ENCODE results near the gene FRRS1.
A peak's percentile ranks its signal among the peaks of the same experiment; 100 is the strongest.

The FRRS1 gene, protein sequence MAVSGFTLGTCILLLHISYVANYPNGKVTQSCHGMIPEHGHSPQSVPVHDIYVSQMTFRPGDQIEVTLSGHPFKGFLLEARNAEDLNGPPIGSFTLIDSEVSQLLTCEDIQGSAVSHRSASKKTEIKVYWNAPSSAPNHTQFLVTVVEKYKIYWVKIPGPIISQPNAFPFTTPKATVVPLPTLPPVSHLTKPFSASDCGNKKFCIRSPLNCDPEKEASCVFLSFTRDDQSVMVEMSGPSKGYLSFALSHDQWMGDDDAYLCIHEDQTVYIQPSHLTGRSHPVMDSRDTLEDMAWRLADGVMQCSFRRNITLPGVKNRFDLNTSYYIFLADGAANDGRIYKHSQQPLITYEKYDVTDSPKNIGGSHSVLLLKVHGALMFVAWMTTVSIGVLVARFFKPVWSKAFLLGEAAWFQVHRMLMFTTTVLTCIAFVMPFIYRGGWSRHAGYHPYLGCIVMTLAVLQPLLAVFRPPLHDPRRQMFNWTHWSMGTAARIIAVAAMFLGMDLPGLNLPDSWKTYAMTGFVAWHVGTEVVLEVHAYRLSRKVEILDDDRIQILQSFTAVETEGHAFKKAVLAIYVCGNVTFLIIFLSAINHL

DNA sequence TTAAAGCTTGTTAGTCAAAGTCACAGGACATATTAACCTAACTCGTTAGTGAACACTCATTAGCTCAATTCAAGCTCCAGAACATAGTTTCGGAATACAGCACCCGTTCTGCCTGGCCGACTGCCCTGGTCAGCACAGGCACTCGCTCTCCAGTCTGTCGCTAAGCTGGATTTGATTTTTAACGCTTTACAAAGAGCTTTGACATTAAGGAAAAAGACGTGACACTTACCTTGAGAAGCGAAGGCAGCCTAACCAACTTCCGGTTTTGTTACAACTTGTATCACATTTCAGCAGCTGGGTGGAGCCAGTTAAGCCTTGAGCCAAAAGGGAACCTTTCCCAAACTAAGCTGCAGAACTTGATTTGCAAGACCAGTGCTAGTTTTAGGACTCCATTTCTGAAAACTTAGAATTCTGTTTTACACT is at the start of gene FRRS1:
FRRS1 (minus strand) TSS at position 258 of the 423 bp plus-strand sequence. CDS start 17,867 bp downstream, outside the sequence.
- in situ Hi-C loops (cut with HindIII; ENCODE audit: low pct_ligation_motif_present, low sequenced_read_pairs): no loop called here
- Histone ChIP-seq H3K4me3 (ENCODE audit: low read depth, low read length) (peak within 1 kb of the TSS; percentile 67), H3K27me3 (replicated peaks) (no peaks in the 10 kb centered on the region), H3K27ac (no peak within 1 kb of the TSS), H3K36me3 (replicated peaks) (no peaks in the 10 kb centered on the region)
- peak; percentile 53 for DNase-seq
- TF ChIP-seq, protein P1, sequence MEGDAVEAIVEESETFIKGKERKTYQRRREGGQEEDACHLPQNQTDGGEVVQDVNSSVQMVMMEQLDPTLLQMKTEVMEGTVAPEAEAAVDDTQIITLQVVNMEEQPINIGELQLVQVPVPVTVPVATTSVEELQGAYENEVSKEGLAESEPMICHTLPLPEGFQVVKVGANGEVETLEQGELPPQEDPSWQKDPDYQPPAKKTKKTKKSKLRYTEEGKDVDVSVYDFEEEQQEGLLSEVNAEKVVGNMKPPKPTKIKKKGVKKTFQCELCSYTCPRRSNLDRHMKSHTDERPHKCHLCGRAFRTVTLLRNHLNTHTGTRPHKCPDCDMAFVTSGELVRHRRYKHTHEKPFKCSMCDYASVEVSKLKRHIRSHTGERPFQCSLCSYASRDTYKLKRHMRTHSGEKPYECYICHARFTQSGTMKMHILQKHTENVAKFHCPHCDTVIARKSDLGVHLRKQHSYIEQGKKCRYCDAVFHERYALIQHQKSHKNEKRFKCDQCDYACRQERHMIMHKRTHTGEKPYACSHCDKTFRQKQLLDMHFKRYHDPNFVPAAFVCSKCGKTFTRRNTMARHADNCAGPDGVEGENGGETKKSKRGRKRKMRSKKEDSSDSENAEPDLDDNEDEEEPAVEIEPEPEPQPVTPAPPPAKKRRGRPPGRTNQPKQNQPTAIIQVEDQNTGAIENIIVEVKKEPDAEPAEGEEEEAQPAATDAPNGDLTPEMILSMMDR (IDR thresholded peaks at IDR 0.05; ENCODE audit: low read depth, low read length, missing control alignments): no peak

DNA sequence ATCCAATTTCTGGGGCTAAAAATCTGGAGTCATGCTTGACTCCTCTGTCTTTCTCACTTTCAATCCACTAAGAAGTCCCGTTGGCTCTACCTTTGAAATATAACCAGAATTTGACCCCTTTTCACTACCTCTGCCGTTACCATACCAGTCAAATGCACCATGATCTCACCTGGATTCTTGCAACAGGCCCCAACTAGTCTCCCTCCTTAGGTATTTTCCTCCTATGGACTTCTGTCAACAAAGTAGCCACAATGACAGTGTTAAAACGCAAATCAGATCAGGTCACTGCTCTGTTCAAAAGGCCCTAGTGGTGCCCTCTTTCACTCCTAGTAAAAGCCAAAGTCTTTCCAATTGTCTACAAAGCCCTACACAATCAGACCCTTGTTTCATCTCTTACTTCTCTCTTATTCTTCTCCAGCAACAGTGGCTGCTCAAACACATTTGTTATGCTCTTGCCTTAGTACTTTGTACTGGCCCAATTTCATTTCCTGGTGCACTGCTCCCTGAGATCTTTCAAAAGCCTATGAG is 48.0 kb upstream of the FRRS1 start:
- in situ Hi-C loops (cut with HindIII; ENCODE audit: low pct_ligation_motif_present, low sequenced_read_pairs): no loop called here

DNA sequence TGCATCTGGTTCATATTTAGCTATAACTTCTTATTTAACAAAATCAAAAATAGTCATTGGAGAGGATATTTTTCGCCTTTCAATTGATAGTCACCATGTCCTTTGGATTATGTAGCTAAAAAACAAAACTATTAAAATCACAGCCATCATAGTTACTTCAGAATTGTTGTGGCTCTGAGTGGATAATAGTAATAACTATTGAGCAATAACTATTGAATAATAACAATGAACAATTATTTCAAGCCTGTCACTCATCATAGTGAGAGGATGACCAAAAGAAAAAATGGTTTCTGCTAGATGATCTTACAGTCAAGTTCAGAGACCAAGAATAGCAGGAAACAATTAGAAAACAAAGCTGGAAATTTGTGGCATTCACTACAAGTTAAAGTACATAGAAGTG is 45.3 kb upstream of the FRRS1 start:
- H3K36me3 ChIP-seq (replicated peaks): no peaks in the 10 kb centered on the region
- no peak overlapping the region for H3K4me3 ChIP-seq (ENCODE audit: low read depth, low read length)
- H3K27me3 ChIP-seq (replicated peaks): no peaks in the 10 kb centered on the region
- in situ Hi-C loops (cut with HindIII; ENCODE audit: low pct_ligation_motif_present, low sequenced_read_pairs): no loop called here
- H3K27ac ChIP-seq: no peak overlapping the region
- DNase-seq: no peak
- TF ChIP-seq, protein P1 (IDR thresholded peaks at IDR 0.05; ENCODE audit: low read depth, low read length, missing control alignments): no peak

More for the DNA sequence above, 48.0 kb upstream of the FRRS1 start:
- H3K36me3 ChIP-seq (replicated peaks): no peaks in the 10 kb centered on the region
- H3K4me3 ChIP-seq (ENCODE audit: low read depth, low read length): no peak overlapping the region
- no peak overlapping the region for H3K27ac ChIP-seq
- no peaks in the 10 kb centered on the region for H3K27me3 ChIP-seq (replicated peaks)
- TF ChIP-seq, protein P1 (IDR thresholded peaks at IDR 0.05; ENCODE audit: low read depth, low read length, missing control alignments): no peak
- no peak for DNase-seq

DNA sequence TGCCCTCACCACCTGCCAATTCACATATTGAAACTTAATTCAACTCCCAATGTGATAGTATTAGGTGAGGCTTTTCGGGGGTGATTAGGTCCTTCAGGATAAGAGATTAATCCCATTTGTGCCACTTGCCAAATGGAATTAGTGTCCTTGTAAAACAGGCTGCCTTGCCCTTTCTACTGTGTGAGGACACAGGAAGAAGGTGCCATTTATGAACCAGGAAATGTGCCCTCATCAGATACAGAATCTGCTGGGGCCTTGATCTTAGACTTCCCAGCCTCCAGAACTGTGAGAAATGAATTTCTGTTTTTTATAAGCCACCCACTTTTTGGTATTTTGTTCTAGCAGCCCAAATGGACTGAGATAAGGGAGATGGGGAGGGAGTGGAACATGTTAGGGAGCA is 44.6 kb upstream of the FRRS1 start:
- no peaks in the 10 kb centered on the region for H3K27me3 ChIP-seq (replicated peaks)
- H3K27ac ChIP-seq: no peak overlapping the region
- no peak for DNase-seq
- TF ChIP-seq, protein P1 (IDR thresholded peaks at IDR 0.05; ENCODE audit: low read depth, low read length, missing control alignments): no peak
- in situ Hi-C loops (cut with HindIII; ENCODE audit: low pct_ligation_motif_present, low sequenced_read_pairs): no loop called here
- no peak overlapping the region for H3K4me3 ChIP-seq (ENCODE audit: low read depth, low read length)
- no peaks in the 10 kb centered on the region for H3K36me3 ChIP-seq (replicated peaks)

DNA sequence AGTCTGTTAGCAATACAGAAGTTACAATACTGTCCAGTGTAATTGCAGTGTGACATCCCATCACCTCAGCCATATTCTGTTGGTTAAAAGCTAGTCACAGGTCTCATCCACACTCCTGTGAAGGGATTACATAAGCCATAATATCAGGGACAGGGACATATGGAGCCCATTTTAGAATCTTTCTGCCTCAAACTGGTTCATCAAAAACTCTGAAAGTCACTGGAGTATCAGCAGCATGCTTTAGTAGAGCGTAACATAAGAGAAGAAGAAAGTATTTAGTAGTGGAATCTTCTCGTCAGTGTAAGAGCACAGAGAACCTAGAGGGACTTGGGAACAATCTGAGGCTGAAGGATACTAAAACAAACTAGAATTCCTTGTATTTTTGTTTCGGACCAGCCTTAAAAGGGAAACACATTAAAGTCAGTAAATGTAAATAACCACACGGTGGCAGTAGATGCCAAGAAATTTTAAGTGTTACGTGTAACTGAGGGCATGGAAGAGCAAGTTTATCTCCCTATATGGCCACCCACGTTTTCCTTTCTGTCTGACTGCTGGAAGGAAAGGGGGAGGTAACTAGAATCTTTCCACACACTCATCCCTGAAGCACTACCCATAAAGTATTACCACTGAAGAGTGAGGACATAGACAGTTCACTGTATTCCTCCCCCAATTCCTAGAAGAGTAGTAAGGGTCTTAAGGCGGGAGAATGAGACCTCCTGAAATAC is 42.1 kb upstream of the FRRS1 start:
- DNase-seq: peak; percentile 88
- in situ Hi-C loops (cut with HindIII; ENCODE audit: low pct_ligation_motif_present, low sequenced_read_pairs): no loop called here
- no peak overlapping the region for H3K4me3 ChIP-seq (ENCODE audit: low read depth, low read length)
- H3K27me3 ChIP-seq (replicated peaks): peaks cover 2% of the 10 kb centered on the region
- H3K27ac ChIP-seq: no peak overlapping the region
- TF ChIP-seq, protein P1 (IDR thresholded peaks at IDR 0.05; ENCODE audit: low read depth, low read length, missing control alignments): peak; percentile 42
- H3K36me3 ChIP-seq (replicated peaks): no peaks in the 10 kb centered on the region
